IPS-18c (cell line): Measurements from ENCODE around the gene TSPAN2.
A peak's percentile ranks its signal among the peaks of the same experiment; 100 is the strongest.

Source experiments
- H3K4me3 ChIP-seq: 2 replicates; pipeline ENCODE4 v1.7.0; 2013; ENCODE audit warnings: low read depth, mild to moderate bottlenecking, low read length, moderate library complexity; ENCODE audit not compliant: insufficient read depth
- H3K9me3 ChIP-seq: one replicate; pipeline ENCODE4 v1.6.1; 2013; ENCODE audit warnings: mild to moderate bottlenecking, low read length, moderate library complexity; ENCODE audit not compliant: control insufficient read depth, insufficient read depth

TSPAN2 gene

DNA sequence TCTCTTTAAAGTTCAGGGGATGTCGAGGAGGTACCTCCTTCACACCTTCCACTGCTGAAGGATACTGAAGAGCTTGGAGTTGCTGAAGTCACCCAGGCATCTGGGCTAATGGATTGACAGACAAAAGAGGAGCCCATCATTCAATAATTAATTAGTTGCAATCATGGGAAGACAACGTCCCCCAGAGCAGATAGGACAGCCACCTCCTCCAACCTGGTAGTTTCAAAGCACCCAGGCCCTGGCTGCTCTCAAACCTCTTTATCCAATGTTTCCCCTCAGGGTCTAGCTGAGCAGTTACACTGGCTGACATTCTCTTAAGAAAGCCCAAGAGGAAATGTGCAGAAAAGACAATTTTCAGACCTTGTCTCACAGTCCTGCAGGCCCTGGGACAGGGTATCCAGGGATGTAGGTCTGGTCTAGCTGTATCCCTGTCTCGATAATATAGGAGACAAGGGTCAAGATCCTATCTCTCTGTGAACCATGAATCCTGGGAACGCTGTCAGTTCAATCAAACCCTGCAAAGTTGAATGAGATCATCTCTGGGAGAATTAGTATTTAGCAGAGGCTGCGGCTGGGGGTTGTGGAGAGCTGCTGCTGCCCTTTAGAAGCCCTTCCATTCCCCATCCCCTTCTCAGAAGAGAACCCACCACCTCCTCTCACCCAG lies 1.1 kb downstream of the TSPAN2 start:
- no peaks in the 10 kb centered on the region for H3K9me3 ChIP-seq
- H3K4me3 ChIP-seq, result peak overlapping the region; percentile 70

DNA sequence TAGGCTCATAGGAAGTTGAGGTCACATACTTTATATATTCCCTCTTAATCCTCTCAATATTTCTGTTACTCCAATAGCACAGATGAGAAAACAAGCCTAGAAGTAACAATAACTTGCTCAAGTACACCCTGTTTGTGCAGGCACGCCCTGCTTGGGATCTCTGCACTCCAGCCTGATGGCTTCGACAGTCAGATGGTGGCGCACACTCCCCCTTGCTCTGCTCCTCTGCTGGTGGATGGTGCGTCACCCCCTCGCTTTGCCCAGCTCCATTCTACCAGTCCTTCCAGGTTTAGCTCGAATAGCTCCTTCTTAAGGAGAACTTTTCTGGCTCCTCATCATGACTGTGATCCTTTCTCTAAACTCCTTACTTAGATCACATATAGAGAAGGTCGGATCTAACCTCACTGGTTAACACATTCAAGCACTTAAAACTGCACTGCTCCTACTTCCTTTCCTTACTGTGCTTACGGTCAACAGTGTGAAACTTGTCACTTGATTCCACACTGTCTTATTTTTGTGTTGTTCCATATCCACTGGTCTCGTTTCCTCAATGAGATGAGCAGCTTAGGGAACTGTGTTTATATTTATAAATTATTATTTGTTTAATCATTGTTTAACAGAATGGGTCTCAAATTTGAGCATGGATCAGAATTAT lies 3.0 kb downstream of the TSPAN2 start:
- no peak overlapping the region for H3K4me3 ChIP-seq
- no peaks in the 10 kb centered on the region for H3K9me3 ChIP-seq

DNA sequence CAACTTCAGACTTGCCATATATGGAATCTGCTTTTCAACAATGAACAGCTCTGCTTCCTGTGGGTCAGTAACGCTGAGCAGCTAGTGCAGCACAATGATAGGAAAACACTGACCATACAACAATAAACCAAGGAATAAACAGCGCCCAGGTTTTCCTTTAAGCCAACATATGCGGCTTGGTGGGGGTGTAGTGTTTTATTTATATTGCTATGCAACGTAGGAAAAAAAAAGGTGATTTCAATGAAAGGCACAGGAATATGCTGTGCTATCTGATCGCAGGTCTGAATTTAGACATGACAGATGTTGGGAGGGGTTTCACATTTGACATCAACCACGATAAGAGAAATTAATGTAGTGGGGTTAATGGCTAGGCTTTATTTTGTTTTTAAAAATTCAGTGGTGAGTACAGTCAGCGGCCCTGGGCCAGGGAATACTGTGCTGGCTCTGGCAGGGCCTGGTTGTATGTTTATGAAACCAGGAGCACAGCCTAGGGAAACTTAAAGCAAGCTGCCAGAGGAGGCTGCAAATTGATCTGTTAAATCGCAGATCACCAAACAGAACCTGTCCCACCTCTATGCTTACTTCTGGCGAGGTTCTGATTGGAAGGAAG lies 4.3 kb downstream of the TSPAN2 start:
- Histone ChIP-seq H3K4me3 (no peak overlapping the region), H3K9me3 (no peaks in the 10 kb centered on the region)

DNA sequence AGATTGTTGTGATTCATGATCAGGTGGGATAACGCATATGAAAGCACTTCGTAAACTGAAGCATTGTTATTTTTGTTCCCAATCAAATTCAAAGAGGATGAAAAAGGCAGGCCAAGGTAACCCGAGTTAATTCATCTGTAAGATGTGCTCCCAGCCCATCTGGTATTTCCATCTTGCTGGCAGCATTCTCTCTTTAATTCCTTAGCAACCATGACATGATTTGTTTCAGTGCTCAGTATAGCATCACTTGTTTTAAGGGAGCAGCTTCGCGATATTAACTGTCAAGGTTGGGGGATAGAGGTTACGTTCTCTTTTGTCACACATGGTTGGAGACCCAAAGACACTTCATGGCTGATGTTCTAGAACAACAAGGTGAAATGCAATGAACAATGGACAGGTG lies 6.4 kb downstream of the TSPAN2 start:
- no peak overlapping the region for H3K4me3 ChIP-seq
- no peaks in the 10 kb centered on the region for H3K9me3 ChIP-seq

DNA sequence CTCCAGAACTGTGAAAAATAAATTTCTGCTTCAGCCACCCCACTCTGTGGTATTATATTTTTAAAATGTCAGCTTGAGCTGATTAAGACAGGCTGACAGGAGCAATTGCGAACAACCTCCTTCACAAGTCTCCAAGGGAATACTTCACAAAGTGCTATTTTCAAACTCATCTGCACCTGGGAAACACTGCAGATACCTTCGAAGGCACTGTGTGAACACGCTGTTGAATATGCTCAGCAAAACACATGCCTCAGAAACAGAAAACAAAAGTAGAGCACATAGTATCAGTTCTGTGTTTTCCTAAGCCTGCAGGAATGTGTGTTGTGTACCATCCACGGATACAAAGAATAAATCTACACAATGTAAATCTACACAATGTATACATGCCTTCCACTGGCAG lies 10.6 kb downstream of the TSPAN2 start:
- Histone ChIP-seq H3K9me3 (no peaks in the 10 kb centered on the region), H3K4me3 (no peak overlapping the region)

DNA sequence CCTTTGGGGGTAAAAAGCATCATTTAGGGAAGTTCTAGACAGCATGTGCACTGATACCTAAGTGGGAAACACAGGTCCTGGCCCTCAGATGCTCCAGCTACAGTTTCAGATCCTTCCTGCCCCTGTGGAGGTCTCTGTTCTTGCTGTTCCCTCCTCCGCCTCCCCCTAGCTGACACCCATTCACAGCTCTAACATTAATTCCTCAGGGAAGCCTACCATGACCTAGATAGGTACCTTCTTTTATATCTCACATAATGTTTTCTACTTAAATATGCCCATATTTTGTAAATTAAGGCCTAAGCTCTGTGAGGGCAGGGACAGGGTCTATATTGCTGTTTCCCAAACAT lies 11.3 kb downstream of the TSPAN2 start:
- Histone ChIP-seq H3K9me3 (no peaks in the 10 kb centered on the region), H3K4me3 (no peak overlapping the region)

DNA sequence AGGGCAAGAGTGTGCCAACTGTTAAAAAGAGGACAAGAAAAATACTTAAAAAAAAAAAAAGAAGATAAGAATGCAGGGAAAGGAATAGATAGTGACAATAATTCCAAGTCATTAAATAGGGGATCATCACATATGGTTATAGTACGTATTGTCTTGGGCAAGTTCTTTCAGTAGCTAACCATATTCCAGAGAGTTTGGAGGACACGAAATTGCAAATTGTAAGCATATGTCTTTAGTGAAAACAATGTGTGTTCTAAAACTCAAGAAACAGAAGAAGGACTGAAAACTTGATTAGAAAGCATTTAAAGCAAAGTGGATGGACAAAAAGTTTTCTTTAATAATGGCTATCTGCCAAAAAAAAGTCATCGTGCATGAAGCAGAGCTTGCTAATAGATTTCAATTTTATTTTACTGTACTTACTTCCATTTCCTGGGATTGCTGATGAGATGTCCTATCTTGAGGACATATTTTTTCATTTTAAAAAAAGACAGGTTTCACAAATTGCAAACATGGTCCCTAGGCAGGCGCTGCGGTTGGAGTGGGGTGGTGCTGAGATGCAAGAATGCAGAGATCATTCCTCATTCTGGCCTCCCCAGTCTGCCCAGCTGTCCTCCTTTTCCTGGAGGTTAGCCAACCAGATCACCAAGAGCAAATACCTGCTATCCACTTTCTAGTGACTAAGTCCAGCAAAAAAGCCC lies 11.9 kb downstream of the TSPAN2 start:
- Histone ChIP-seq H3K9me3 (no peaks in the 10 kb centered on the region), H3K4me3 (no peak overlapping the region)

DNA sequence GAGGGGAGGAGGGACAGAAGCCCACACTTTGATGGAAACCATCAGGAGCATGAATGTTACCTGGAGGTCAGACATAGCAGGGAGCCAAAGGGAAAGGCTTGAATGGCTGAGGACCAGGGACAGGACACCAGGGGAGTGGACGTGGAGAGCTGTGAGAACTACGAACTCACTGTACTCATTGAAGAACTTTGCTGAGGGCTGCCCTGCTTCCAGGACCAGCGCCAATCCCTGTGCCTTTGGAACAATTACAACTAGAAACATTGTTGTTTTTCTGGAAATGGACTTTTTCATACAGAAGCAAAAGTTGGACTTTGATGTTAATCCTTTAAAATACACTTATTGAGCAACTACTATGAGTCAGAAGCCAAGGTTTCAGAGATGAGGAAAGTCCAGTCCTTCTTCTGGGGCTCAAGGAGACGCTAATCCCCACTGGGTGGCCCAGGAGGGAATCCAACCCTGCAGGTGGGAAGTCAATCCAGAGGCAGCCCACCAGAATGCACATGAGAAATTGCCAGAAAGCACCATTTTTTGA lies 12.9 kb downstream of the TSPAN2 start:
- H3K4me3 ChIP-seq, result no peak overlapping the region
- no peaks in the 10 kb centered on the region for H3K9me3 ChIP-seq

DNA sequence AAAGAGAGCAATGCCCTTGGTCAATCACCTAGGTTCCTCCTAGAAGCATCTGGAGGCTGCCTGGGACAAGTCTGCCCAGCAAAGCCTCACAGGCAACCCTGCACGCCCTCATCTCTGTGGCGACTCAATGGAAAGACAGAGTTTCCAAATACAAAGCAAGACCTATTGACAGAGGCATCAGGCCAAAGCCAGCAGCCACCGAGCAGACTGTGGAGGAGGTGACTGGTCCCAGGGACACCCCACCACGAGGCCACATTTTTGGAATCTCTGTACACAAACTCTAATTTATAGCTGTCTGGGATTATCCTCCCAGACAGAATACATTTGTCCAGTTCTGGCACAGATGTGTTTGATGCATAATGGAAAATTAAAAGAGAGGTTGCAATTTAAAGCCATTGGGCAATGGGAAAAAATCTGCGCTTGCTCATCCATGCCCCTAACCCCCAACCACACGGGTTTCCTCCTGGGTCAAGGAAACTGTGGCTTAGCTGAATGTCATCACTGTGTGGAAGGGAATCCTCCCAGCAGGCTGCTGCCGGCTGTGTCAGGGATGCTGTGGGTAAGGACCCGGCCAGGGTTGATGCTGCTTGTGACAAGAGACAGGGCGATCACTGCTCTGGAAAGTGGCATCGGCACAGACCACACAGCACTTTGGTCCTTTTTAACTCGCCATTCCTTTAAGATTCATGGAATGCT lies 14.3 kb downstream of the TSPAN2 start:
- H3K4me3 ChIP-seq, result no peak overlapping the region
- H3K9me3 ChIP-seq, result no peaks in the 10 kb centered on the region

DNA sequence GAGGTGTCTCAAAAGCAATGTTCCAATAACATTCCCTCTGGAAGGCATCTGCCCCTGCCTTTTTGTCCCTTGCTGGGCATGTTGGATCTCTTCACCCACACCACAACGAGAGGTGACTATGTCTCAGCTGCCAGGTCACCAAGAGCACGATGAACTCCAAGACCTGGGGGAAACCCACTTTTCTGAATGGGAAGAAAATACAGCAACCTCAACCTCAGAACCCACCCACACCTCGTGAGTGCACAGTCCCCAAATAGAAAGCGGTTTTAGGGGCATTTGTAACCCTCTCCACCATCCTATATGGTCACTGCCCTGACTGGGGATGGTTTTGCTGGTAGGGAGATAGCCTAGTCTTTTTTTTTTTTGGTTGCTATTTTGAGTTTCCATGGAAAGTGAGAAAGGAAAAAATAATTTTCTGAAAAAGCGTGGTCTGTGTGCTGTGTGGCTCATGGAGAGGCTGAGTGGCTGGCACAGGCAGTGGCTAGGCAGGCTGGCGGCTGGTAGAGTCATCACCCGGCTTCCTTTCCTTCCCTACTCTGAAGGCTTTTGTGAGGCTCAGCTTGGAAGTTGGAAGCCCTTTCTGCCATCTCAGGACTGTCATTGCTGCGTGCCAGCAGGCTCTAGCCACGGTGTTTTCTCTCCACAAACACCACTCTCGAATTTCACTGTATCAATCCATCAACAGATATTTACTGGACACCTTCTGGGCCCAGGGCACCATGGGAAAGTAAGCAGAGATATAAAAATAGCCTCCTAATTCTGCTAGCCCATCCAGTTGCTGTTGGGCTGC lies 15.8 kb downstream of the TSPAN2 start:
- H3K4me3 ChIP-seq, result no peak overlapping the region
- no peaks in the 10 kb centered on the region for H3K9me3 ChIP-seq

DNA sequence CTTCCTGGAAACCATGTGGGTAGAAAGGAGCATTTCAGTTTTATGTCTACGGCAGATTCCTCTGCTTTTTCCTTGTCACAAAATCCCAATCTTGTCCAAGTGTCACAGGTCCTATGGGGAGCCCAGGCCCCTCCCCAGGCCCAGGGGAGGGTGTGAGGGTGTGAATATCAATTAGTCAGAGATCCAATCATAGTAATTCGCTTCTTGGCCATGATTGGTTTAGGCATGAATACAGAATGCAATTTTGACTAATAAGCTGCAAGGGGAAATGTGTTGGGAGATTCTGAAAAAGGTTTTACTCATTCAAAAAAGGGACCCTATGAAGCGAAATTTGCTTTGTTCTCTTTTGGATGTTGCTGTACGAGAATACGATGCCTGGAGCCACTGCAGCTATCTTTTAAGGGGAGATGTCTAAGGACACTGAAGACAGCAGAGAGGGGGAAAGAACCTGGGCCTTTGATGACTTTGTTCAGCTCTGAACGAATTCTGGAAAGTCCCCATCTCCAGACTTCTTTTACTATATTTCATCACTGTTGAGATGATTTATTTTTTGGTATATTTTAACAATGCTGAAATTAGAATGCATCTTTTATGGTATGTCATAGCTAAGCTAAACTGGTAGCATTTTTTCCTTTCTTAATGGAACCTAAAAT lies 18.2 kb downstream of the TSPAN2 start:
- H3K4me3 ChIP-seq, result no peak overlapping the region
- no peaks in the 10 kb centered on the region for H3K9me3 ChIP-seq

DNA sequence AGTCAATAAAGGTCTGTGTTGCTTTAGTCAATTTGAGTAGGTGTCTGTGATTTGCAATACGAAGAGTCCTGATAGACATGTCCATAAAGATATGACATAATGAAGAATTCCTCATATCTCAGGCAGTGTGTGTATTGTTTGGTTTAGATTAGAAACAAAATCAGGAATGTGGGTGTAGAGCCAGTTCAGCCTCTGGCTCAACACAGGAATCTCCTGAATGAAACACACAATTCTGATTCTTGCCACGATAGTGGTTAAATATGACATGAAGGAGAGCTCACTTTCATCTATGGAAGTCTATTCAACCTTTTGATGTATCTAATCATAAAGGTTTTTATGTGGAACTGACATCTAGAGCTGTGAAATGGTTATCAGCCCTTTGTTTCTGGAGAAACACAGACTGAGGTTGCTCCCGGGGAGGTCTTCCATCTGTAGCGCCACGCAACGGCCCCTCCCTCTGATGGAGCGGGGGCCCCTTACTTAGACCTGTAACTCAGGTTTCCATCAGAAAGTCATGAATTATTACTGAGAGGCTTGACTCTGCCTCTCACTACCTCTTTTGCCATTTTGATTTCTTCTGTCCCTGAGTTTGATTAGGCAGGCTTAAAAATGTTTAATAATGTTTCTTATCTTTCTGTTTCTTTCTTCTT lies 19.5 kb downstream of the TSPAN2 start:
- no peak overlapping the region for H3K4me3 ChIP-seq
- H3K9me3 ChIP-seq, result peaks cover 2% of the 10 kb centered on the region

DNA sequence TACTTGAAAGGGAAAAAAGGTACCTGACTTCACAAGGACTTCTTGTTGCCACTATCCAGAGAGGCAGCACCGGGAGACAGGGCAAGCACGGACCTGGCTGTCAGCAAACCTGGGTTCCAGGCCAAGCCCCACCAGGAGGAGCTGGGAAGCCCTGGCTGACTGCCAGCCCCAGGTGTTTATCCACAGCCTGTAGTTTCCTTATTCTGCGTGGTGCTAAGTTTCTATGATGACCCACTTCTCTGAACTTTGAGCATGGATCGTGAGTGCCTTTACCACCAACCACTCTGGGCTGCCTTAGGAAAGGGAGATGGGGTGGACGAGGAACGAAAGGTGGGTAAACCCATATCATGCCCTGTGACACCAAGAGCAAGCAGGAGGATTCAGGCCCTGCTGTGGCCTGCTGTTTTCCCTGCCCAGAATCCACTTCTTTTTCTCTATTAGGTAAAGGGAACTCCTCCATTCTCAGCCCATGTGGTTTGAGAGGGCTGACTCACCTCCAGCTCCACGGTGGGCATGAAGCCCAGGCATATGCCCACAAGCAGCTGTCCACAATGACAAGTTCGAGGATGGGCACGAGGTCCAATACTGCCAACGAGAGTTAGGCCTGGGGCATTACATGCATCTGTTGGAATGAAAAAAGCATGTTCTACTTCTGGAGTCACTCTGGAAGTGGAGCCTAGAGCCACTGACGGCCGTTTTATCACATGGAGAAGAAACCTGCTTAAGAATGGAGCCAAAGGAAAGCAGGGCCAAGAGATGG lies 20.3 kb downstream of the TSPAN2 start:
- Histone ChIP-seq H3K4me3 (no peak overlapping the region), H3K9me3 (peaks cover 2% of the 10 kb centered on the region)

DNA sequence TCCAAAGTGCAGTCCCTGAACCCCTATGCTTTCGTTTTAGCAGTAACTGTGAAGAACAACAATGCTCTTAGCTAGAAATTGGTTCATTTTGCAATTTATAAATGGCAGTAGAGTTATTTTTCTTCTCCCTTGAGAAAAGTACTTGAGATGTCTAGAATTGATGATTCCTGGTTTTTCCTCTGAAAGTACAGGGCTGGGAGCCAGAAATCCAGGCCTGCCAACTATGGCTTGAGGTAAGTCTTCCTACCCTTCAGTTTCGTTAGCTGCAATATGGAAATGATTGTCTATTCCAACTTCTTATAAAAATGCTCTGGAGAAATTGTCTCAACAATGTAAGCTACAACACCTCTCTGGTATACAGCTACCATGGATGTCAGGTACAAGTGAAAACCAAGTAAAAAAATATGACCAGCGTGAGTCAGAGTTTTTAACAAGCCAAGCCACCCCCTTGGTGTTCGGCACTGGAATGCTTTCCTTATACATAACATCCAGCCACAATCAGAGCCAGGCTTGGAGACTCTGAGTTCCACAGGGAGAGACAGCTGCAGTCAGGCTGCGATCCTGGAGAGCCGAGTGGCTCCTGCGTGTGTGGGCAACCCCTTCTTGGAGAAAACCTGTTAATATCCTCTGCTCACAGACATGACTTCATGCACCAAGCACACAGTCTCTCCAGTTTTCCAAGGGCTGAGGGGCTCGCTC lies 22.0 kb downstream of the TSPAN2 start:
- Histone ChIP-seq H3K4me3 (no peak overlapping the region), H3K9me3 (peaks cover 2% of the 10 kb centered on the region)

DNA sequence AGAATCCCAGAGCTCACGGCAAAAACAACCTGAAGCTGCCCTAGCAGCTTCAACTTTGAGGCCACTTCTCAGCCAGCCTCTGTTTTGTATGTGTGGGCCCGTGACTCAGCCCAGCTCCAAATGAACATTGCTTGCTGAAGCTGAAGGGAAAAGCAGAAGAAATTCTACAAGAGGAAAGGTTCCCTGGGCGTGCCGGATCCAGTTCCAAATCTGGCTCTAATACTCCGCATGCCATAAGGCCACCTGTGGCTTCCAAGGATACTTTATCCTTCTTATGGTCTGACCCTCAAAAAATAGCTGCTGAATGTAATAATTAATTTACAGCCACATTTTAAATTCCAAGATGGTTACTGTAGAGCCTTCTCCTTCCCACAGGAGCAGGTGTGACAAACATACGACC lies 24.3 kb downstream of the TSPAN2 start:
- H3K4me3 ChIP-seq, result no peak overlapping the region

More for the DNA sequence above, 24.3 kb downstream of the TSPAN2 start:
- peaks cover 2% of the 10 kb centered on the region for H3K9me3 ChIP-seq
